GM12878 (cell line): ENCODE results near the gene MS4A14. TPM values are rescaled to one million over a fixed set of nuclear protein-coding genes. Genes with fewer than 3 reads are reported as not detected.
A peak's percentile ranks its signal among the peaks of the same experiment; 100 is the strongest.

Source experiments
- ATAC-seq: fragments of 200-7000 bp; cut with Tn5 transposase; 3 replicates; pipeline ENCODE4 v1.9.1; 2020; ENCODE audit warnings: mild to moderate bottlenecking, moderate library complexity
- BruUV-seq: library from RNA; stranded (reverse); fragments of 400-500 nt; replicated peaks from 2 replicates; lab custom pipeline; 2021; lab: Mats Ljungman, UMichigan
- CTCF ChIA-PET: fragments of 300-600 bp; sonication (Branson Sonifier 250); formaldehyde crosslinking; extraction: SDS; loops from one replicate; lab custom pipeline; 2021; ENCODE audit warnings: inconsistent platforms; lab: Yijun Ruan, JAX
- POLR2A ChIA-PET: fragments of 350-600 bp; formaldehyde crosslinking; extraction: SDS; loops from one replicate; lab custom pipeline; 2021; ENCODE audit warnings: inconsistent platforms; lab: Charles Lee
- RAD21 ChIA-PET: fragments of 300-600 bp; sonication (Branson Sonifier 250); formaldehyde crosslinking; loops from one replicate; lab custom pipeline; 2023; ENCODE audit warnings: antibody characterized with exemption; ENCODE audit not compliant: unreplicated experiment; lab: Charles Lee
- SMC1A ChIA-PET: fragments of 300-600 bp; sonication (Branson Sonifier 250); formaldehyde crosslinking; loops from one replicate; lab custom pipeline; 2023; ENCODE audit not compliant: unreplicated experiment, uncharacterized antibody; lab: Charles Lee
- DNase-seq: peaks from one replicate; pipeline ENCODE4 v3.0.0-alpha.2; 2011; ENCODE audit warnings: low read depth, low spot score
- FAIRE-seq: peaks from 3 replicates; lab custom pipeline; 2011; peaks lifted over from hg19 to GRCh38; lab: Jason Lieb, UNC
- H2AFZ ChIP-seq: 2 replicates; pipeline ENCODE4 v1.6.0; 2011; ENCODE audit warnings: low read depth, low read length, control low read depth; ENCODE audit not compliant: control insufficient read depth
- H3K27ac ChIP-seq: 2 replicates; pipeline ENCODE4 v1.5.1; 2011; ENCODE audit warnings: control low read depth; ENCODE audit not compliant: control insufficient read depth, insufficient read depth
- H3K27me3 ChIP-seq, 2 experiments: replicated peaks in 1 of 2; 2 replicates each; pipeline versions ENCODE4 v1.6.0 to v1.6.1; 2011; ENCODE audit warnings: low read length in 1 of 2; ENCODE audit not compliant: control insufficient read depth in 2 of 2, insufficient read depth in 2 of 2
- H3K36me3 ChIP-seq, 2 experiments: 2 replicates each; pipeline ENCODE4 v1.5.1; 2011; ENCODE audit warnings: low read length in 1 of 2; ENCODE audit not compliant: control insufficient read depth in 2 of 2, insufficient read depth in 2 of 2
- H3K4me1 ChIP-seq: 2 replicates; pipeline ENCODE4 v1.6.1; 2011; ENCODE audit warnings: mild to moderate bottlenecking, low read length, moderate library complexity, mixed read lengths; ENCODE audit not compliant: control insufficient read depth, insufficient read depth
- H3K4me2 ChIP-seq: 2 replicates; pipeline ENCODE4 v1.6.0; 2011; ENCODE audit warnings: control low read depth; ENCODE audit not compliant: control insufficient read depth, insufficient read depth
- H3K4me3 ChIP-seq: fragments of 200-600 bp; sonication (generic); 2 replicates; pipeline ENCODE4 v1.5.1; 2016
- H3K79me2 ChIP-seq: 2 replicates; pipeline ENCODE4 v1.6.0; 2011; ENCODE audit warnings: low read length; ENCODE audit not compliant: control insufficient read depth, insufficient read depth
- H3K9ac ChIP-seq: 2 replicates; pipeline ENCODE4 v1.8.0; 2011; ENCODE audit warnings: low read length, control low read depth, mixed read lengths; ENCODE audit not compliant: control insufficient read depth, insufficient read depth
- H3K9me3 ChIP-seq: replicated peaks from 3 replicates; pipeline ENCODE4 v1.5.1; 2011; ENCODE audit warnings: mild to moderate bottlenecking, low read length; ENCODE audit not compliant: control insufficient read depth, insufficient read depth
- H4K20me1 ChIP-seq: 2 replicates; pipeline ENCODE4 v1.6.0; 2011; ENCODE audit not compliant: control insufficient read depth, insufficient read depth
- CBX5 ChIP-seq: sonication (generic); IDR thresholded peaks from 2 replicates; pipeline ENCODE4 v1.6.1; 2016; ENCODE audit warnings: low read depth, moderate library complexity, mild to moderate bottlenecking, inconsistent platforms
- GATAD2B ChIP-seq: fragments of 450-650 bp; conservative IDR thresholded peaks from 2 replicates; pipeline ENCODE4 v1.6.1; 2017; ENCODE audit warnings: low read depth, mild to moderate bottlenecking, moderate library complexity
- KLF5 ChIP-seq: fragments of 450-650 bp; IDR thresholded peaks from 2 replicates; pipeline ENCODE4 v1.6.1; 2014; ENCODE audit warnings: mild to moderate bottlenecking; ENCODE audit not compliant: partially characterized antibody
- MTA2 ChIP-seq: fragments of 450-650 bp; IDR thresholded peaks from 2 replicates; pipeline ENCODE4 v1.6.1; 2016; ENCODE audit warnings: low read depth, mild to moderate bottlenecking, moderate library complexity
- RELA ChIP-seq: fragments of 450-650 bp; IDR thresholded peaks from 2 replicates; pipeline ENCODE4 v1.8.0; 2014; ENCODE audit warnings: borderline replicate concordance; ENCODE audit not compliant: partially characterized antibody
- STAT3 ChIP-seq: IDR thresholded peaks from 2 replicates; pipeline ENCODE4 v1.6.1; 2011; ENCODE audit warnings: low read depth, low read length, improper control_type of control experiment
- ZNF622 ChIP-seq: fragments of 450-650 bp; IDR thresholded peaks from 2 replicates; pipeline ENCODE4 v1.6.1; 2017; ENCODE audit warnings: mild to moderate bottlenecking, inconsistent platforms
- WGBS: methylation state at CpG from one replicate; pipeline ENCODE4 v1.1.6; 2016; ENCODE audit warnings: low lambda C conversion rate; ENCODE audit not compliant: insufficient replicate concordance, insufficient coverage; ENCODE audit errors: missing lambda C conversion rate; 5-methylcytosine and 5-hydroxymethylcytosine counted together
- in situ Hi-C: fragments of 300-500 bp; cut with MboI; formaldehyde crosslinking; loops from 9 replicates; pipeline ENCODE4 v1.14.3; 2018; ENCODE audit warnings: mixed read lengths
- intact Hi-C: fragments of 100-400 bp; cut with micrococcal nuclease; formaldehyde crosslinking; loops from one replicate; pipeline ENCODE4 v1.14.2; 2022; ENCODE audit not compliant: unreplicated experiment
- polyA plus RNA-seq, 11 experiments: library from polyadenylated mRNA; depleted of rRNA in 4 of 11; unstranded in 6 of 11; stranded (reverse) in 5 of 11; fragments of >200 nt; fragmentation: Nextera tagmentation in 4 of 11; fragmentation: Illumina TruSeq in 1 of 11; extraction: Ambion mirVana in 4 of 11; extraction: Trizol in 1 of 11; gene quantifications; 1 replicate in 1 of 11; 2 replicates in 10 of 11; pipeline versions ENCODE4 v1.2.1 to v1.2.3, GENCODE V29; 2011 to 2016; ENCODE audit warnings: inconsistent platforms in 2 of 11, missing spikeins in 2 of 11, low read depth in 1 of 11
- total RNA-seq, 4 experiments: library from RNA; depleted of rRNA in 3 of 4; stranded (reverse); fragments of >200 nt in 3 of 4; fragmentation: Illumina TruSeq in 1 of 4; extraction: Trizol in 1 of 4; gene quantifications; 2 replicates each; pipeline versions ENCODE4 v1.2.1 to v1.2.3, GENCODE V29; 2013 to 2021
- TF ChIP-seq, protein P1 (sequence below): fragments of 450-650 bp; IDR thresholded peaks from 2 replicates; pipeline ENCODE4 v1.6.1; 2017; ENCODE audit warnings: mild to moderate bottlenecking, moderate library complexity

Gene MS4A14
- total and polyA plus RNA-seq, 10 of the 15 experiments (the other 5 are each of a cell fraction or from before 2014, with no cell fraction given): 0.13 to 1.0 (median 0.63) TPM; not detected in 1

- no TSS peak for BruUV-seq
- no peak overlapping the region for H3K4me2 ChIP-seq
- peaks cover 2% of the 10 kb centered on the region for H3K79me2 ChIP-seq
- DNase-seq (no peak), FAIRE-seq (no peak), ATAC-seq (no peak)
- H3K9me3 ChIP-seq: peaks cover 13% of the 10 kb centered on the region; the same call in 2 of the 3 replicates
- ChIA-PET RAD21 (no interaction called here), POLR2A (no interaction called here), CTCF (interaction anchor here (1.0 to 8.3 kb wide), 3 partner anchors 12 to 123 kb away, joined by 3 to 146 read pairs (median 6); no protein-coding TSS in a partner anchor), SMC1A (interaction anchor here (0.9 kb wide), 1 partner anchor 123 kb away, joined by 3 read pairs; no protein-coding TSS in a partner anchor)
- H4K20me1 ChIP-seq: no peaks in the 10 kb centered on the region
- no peak overlapping the region for H3K9ac ChIP-seq
- no peak overlapping the region for H2AFZ ChIP-seq
- H3K27ac ChIP-seq: no peak overlapping the region
- in situ Hi-C loops (loop anchor here (10.0 kb wide), 3 partner anchors 104 to 404 kb away; no protein-coding TSS in a partner anchor), intact Hi-C loops (loop anchor here (5.0 kb wide), 1 partner anchor 272 kb away; no protein-coding TSS in a partner anchor)
- H3K4me1 ChIP-seq: peaks cover 9% of the 10 kb centered on the region; the same call in 1 of the 2 replicates
- WGBS: 51% methylated on average over 4 of the region's 4 CpGs
- H3K4me3 ChIP-seq: no peak overlapping the region
- TF ChIP-seq ZNF622 (no peak), STAT3 (no peak), KLF5 (no peak), CBX5 (0 out of 2 replicates have a peak, but pooled peaks have one; percentile 36), MTA2 (no peak), RELA (no peak)
- no peaks in the 10 kb centered on the region for H3K27me3 ChIP-seq
- H3K36me3 ChIP-seq: no peaks in the 10 kb centered on the region
These were observed 35.6 kb upstream of the MS4A14 start for GRCh38 chr11:60360621-60361020.

GRCh38 chr11:60362241-60362640, 34.0 kb upstream of the MS4A14 start:
- Histone ChIP-seq H4K20me1 (no peaks in the 10 kb centered on the region), H3K27ac (no peak overlapping the region), H3K9me3 (peaks cover 15% of the 10 kb centered on the region; the same call in 2 of the 3 replicates), H3K9ac (no peak overlapping the region), H3K36me3 (no peaks in the 10 kb centered on the region), H3K27me3 (no peaks in the 10 kb centered on the region), H3K4me3 (no peak overlapping the region), H3K4me2 (no peak overlapping the region), H2AFZ (no peak overlapping the region), H3K4me1 (peaks cover 9% of the 10 kb centered on the region; the same call in 1 of the 2 replicates), H3K79me2 (peaks cover 2% of the 10 kb centered on the region)
- ChIA-PET SMC1A (interaction anchor here (1.1 to 11.3 kb wide), 24 partner anchors 9 to 272 kb away, joined by 3 to 298 read pairs (median 14); partner anchors contain the start of genes MS4A1 and MS4A7), RAD21 (interaction anchor here (0.6 to 6.7 kb wide), 14 partner anchors 13 to 414 kb away, joined by 3 to 195 read pairs (median 18); partner anchors contain the start of gene MS4A1), POLR2A (interaction anchor here (2.4 kb wide), 1 partner anchor 94 kb away, joined by 15 read pairs; the partner anchor contains the start of gene MS4A1), CTCF (interaction anchor here (0.8 to 8.3 kb wide), 18 partner anchors 11 to 401 kb away, joined by 3 to 190 read pairs (median 17); partner anchors contain the start of gene MS4A1)
- FAIRE-seq (no peak), DNase-seq (no peak), ATAC-seq (no peak)
- 0% methylated on average over 1 of the region's 1 CpG for WGBS
- intact Hi-C loops (loop anchor here (5.0 kb wide), 1 partner anchor 270 kb away; no protein-coding TSS in a partner anchor), in situ Hi-C loops (loop anchor here (10.0 kb wide), 3 partner anchors 103 to 403 kb away; no protein-coding TSS in a partner anchor)
- BruUV-seq: no TSS peak
- TF ChIP-seq, protein P1, sequence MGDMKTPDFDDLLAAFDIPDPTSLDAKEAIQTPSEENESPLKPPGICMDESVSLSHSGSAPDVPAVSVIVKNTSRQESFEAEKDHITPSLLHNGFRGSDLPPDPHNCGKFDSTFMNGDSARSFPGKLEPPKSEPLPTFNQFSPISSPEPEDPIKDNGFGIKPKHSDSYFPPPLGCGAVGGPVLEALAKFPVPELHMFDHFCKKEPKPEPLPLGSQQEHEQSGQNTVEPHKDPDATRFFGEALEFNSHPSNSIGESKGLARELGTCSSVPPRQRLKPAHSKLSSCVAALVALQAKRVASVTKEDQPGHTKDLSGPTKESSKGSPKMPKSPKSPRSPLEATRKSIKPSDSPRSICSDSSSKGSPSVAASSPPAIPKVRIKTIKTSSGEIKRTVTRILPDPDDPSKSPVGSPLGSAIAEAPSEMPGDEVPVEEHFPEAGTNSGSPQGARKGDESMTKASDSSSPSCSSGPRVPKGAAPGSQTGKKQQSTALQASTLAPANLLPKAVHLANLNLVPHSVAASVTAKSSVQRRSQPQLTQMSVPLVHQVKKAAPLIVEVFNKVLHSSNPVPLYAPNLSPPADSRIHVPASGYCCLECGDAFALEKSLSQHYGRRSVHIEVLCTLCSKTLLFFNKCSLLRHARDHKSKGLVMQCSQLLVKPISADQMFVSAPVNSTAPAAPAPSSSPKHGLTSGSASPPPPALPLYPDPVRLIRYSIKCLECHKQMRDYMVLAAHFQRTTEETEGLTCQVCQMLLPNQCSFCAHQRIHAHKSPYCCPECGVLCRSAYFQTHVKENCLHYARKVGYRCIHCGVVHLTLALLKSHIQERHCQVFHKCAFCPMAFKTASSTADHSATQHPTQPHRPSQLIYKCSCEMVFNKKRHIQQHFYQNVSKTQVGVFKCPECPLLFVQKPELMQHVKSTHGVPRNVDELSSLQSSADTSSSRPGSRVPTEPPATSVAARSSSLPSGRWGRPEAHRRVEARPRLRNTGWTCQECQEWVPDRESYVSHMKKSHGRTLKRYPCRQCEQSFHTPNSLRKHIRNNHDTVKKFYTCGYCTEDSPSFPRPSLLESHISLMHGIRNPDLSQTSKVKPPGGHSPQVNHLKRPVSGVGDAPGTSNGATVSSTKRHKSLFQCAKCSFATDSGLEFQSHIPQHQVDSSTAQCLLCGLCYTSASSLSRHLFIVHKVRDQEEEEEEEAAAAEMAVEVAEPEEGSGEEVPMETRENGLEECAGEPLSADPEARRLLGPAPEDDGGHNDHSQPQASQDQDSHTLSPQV: no peak
- no peak for TF ChIP-seq GATAD2B
